NCI-H774 (cell line): ENCODE measurements around the gene NBEA.

ENCODE experiments used
- DNase-seq: peaks from one replicate; lab custom pipeline; 2025; lab: John Stamatoyannopoulos, UW

NBEA gene

GRCh38 chr13:35595181-35595580 lies 653.1 kb downstream of the NBEA start:
- DNase-seq: no peak

GRCh38 chr13:35596321-35597030 lies 654.4 kb downstream of the NBEA start:
- no peak for DNase-seq

DNA sequence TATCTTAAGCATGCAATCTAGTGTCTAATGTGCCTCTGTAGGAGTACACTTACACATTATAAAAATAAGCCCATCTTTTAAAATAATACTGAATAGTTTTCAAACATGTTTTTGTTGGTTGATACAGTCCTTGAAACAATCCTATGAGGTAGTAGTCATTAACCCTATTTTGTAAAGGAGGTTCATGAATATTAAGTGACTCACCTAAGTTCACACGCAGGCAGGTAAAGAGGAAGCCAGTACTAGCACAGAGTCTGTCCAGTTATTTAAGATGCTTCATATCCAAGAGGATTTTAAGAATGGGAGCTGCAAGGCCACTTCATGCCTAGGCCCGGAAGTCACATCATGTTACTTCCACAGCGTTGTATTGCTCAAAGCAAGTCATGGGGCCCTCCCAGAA lies 655.4 kb downstream of the NBEA start:
- DNase-seq: no peak

- no peak for DNase-seq
Observed at GRCh38 chr13:35598233-35598632, 656.2 kb downstream of the NBEA start.

GRCh38 chr13:35598790-35599369 lies 656.8 kb downstream of the NBEA start:
- no peak for DNase-seq

GRCh38 chr13:35599384-35599783 lies 657.3 kb downstream of the NBEA start:
- DNase-seq: no peak

DNA sequence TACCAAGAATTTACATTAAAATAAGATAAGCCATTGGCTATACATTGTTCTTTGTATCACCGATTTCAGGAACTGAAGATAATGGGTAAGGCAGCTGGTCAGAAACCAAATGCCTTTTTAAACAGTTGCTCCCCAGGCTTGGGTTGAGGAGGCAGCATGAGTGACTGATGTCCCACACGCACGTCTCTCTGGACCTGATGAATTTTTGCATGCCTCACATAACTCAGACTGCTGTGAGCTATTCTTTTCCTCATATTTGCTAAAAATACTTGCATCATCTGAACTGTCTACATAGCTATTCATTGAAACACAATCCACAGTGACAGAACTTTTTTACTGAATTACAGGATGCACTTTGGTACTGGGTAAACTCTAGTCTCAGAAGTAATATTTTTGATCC lies 658.1 kb downstream of the NBEA start:
- no peak for DNase-seq

DNA sequence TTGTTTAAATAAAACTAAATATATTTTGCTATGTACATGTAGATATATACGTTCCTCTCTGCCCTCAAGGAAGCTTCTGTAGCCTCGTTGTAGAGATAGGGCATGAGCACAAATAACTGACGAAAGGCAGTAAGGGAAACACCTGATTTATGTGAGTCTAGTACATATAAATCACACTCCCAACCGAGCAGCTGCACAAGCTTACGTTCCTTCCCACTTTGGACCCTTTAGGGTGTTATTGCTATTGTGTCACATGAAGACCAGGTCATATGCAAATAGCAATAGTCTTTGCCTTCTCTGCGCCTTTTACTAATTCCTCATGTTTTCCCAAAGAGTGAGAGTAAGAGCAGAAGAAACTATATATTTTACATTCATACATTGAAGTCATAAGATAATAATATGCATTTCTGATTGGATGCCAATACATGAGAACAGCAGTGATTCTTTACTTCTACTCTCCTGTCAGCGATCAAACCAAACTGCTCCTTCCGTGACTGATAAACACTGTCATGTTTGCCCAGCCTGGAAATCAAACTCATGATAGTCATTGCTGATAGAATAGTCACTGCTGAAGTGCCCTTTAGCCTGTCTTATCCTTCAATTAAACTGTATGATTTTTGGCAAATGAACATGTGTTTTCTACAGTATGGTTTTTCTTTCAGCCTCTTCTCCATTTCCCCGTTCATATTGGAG lies 661.7 kb downstream of the NBEA start:
- no peak for DNase-seq

- DNase-seq: no peak
Observed at GRCh38 chr13:35614666-35615065, 672.6 kb downstream of the NBEA start.

- no peak for DNase-seq
Observed at GRCh38 chr13:35617420-35617819, 675.4 kb downstream of the NBEA start.

DNA sequence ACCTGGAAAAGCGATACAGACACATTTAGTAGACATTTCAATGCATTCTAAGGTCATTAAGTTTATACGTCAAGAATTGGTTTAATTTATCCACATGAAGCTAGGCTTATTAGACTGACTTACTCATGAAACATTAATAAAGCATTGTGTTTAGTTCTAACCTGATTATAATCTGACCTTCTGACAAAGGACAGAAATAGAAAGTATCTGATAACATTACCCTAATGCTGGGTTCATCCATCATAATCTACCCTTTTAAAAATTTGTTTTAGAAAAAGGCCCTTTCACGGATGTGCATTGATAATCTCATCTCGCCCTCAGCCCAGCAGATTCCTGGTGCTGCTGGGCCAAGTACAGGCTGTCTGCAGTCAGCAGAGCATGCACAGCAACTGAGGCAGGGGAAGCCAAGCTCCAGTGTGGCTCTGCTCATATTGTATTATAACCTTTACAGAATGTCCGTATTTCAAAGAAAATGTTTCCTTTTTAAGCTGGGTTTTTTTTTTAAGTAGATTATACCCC lies 676.6 kb downstream of the NBEA start:
- DNase-seq: no peak

- no peak for DNase-seq
Observed at GRCh38 chr13:35621989-35622388, 679.9 kb downstream of the NBEA start.

GRCh38 chr13:35629026-35629425 lies 687.0 kb downstream of the NBEA start:
- no peak for DNase-seq

DNA sequence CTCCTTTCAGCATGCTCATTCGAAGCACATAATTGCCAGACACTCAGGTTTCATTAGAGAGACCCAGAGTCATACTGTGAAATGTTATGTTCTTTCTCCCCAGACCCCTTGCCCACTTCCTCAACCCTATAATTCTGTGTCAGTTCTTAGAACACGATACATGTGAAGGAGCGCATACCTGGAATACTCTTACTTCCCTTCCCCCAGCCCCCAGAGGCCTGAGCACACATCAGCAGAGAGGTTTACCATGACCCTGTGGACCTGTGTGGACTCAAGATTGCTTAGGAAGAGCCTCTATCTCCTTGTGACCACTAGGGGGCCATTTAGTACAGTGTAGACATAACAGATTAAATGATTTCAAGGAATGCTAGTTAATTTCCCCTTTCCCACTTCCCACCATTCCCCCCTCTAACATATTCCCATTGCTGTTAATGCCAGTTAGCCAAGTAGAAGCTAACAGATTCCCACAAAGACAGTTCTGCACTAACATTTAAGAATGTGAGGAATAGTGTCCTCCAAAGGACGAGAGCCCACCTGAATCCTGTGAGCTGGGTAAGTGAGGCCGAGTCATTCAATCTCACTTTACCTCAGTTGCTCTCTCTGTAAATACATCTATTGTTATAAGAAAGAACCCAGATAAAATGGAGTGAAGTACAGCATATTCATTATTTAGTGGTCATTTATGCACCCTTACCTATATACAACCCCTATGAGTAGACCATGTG lies 688.6 kb downstream of the NBEA start:
- no peak for DNase-seq

- no peak for DNase-seq
Observed at GRCh38 chr13:35631666-35632065, 689.6 kb downstream of the NBEA start.

DNA sequence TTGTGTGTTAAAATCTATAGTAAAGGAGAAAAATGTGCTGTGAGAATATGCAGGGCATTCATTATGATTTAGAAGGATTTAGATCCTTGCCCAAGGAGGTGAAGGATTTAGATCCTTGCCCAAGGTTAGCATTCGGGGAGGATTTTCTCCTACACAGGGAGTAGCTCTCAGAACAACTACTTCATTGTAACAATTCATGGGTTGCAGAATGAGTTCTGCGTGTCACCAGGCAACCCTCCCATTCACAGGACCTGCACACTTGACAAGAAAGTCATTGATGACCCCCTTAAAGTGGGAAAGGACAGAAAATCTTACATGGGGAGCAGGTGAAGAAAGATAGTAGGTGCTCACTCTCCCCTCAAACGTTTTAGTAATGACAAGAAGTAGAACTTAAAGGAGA lies 701.6 kb downstream of the NBEA start:
- no peak for DNase-seq

GRCh38 chr13:35646056-35646774 lies 704.1 kb downstream of the NBEA start:
- DNase-seq: no peak

DNA sequence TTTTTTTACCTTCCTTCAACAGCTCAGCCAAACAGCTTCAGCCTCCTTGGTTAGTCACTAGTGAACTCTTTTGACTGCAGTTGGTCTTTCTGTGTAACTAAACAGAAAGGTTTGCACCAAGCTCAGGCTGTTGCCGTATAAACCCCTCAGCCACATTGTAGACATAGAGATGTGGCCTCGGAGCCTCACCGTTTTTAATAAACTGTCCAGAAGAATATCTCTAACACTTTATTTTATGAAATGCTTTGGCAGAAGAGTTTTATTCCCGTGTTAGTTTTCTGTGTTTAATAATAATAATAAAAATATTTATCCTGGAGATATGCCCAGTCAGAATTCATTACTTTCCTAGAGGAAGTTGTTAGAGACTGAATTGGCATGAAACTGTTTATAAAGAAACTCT lies 706.1 kb downstream of the NBEA start:
- DNase-seq: no peak

- no peak for DNase-seq
Observed at GRCh38 chr13:35649162-35649561, 707.1 kb downstream of the NBEA start.

DNA sequence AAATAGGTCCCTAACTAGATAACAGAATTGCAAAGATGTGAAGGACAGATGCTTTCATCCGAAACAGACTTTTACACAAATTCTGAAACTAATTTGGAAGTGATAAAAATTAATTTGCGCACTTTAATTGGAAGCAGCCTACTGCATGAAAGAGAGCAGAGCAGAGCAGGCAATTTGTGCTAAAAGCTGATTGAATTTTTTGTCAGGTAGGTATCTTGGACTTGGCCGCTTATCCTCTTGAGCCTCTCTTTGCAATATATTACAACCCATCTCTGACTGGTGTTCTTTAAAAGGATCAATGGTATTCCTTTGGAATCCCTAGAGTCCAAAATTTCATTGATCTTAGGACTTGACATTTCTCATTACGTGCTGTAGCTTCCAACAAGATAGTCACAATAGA lies 717.7 kb downstream of the NBEA start:
- no peak for DNase-seq

DNA sequence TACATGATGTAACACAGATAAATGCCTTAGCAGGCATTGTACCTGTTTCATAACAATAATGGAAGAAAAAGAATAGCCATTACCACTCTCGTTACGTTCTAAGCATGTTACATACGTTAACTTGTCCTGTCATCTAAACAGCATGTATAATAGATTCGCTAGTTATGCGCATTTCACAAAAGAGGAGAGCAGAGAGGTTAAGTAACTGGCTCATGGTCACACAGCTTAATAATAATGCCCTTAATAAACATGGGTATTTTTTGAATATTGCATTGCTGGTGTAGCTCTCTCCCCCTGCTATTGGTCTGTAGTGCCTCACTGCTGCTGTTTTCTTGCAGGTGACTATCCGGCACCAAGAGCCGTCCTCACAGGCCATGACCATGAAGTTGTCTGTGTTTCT lies 722.7 kb downstream of the NBEA start:
- DNase-seq: no peak

GRCh38 chr13:35669321-35669720 lies 727.3 kb downstream of the NBEA start:
- DNase-seq: no peak
